ENCODE data around the gene PFKFB3. TPM values are rescaled to one million over a fixed set of nuclear protein-coding genes. Genes with fewer than 3 reads are reported as not detected.

Gene PFKFB3
- total and polyA plus RNA-seq, 2 of the 13 experiments (the other 11 are each of a cell fraction or from before 2014, with no cell fraction given), result 1.2 to 13.3 TPM

DNA sequence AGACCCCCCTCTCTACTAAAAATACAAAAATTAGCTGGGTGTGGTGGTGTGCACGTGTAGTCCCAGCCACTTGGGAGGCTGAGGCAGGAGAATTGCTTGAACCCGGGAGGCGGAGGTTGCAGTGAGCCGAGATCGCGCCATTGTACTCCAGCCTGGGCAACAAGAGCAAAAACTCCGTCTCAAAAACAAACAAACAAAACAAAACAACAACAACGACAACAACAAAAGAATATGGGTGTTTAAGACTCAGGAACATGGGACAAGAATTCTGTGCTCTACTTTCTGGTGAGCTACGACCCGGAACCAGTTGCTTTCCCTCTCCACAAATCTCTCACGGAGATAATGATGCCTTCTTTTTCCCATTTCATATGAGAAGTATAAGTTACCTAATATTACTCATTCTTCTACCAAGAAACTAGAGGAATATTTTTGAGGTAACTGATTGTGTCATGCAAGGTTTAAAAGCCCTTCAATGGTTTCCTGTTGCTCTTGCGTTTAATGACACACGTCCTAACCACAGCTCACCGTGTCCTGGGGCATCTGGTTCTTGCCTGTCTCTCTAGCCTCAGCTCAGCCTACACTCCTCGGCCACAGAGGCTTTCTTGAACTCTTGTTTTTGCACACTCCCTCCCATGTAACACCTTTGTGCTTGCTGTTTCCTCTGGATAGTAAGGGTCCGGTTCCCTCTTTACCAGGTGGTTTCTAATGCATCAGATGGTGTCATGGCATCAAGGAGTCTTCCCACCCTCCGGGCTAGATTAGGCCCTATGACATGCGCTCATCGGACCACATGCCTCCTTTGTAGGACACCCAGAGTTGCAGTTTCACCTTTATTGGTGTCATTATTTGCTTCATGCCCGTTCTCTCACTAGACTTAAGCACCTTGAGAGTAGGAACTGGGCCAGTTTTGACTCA lies 67.5 kb downstream of the PFKFB3 start:
- no peak for ATAC-seq
- TF ChIP-seq MAX (IDR thresholded peaks at IDR 0.05) (no peak), ZNF572 (CRISPR knock-in tag; IDR thresholded peaks at IDR 0.05) (no peak), HOXD1 (CRISPR knock-in tag; IDR thresholded peaks at IDR 0.05) (no peak), ZNF569 (CRISPR knock-in tag; IDR thresholded peaks at IDR 0.05; ENCODE audit: borderline replicate concordance) (no peak), KLF16 (CRISPR knock-in tag; IDR thresholded peaks at IDR 0.05) (no peak), ZNF816 (CRISPR knock-in tag; IDR thresholded peaks at IDR 0.05; ENCODE audit: borderline replicate concordance) (no peak), SATB2 (CRISPR knock-in tag; IDR thresholded peaks at IDR 0.05) (no peak), TAF15 (IDR thresholded peaks at IDR 0.05; ENCODE audit: low read depth, low read length, poor library complexity, severe bottlenecking) (no peak), ZNF83 (CRISPR knock-in tag; IDR thresholded peaks at IDR 0.05; ENCODE audit: borderline replicate concordance) (no peak), ZNF333 (CRISPR knock-in tag; IDR thresholded peaks at IDR 0.05; ENCODE audit: borderline replicate concordance) (no peak), ZNF335 (CRISPR knock-in tag; IDR thresholded peaks at IDR 0.05) (no peak), STAT6 (CRISPR knock-in tag; IDR thresholded peaks at IDR 0.05; ENCODE audit: borderline replicate concordance) (no peak)
- TF ChIP-seq, protein P1, sequence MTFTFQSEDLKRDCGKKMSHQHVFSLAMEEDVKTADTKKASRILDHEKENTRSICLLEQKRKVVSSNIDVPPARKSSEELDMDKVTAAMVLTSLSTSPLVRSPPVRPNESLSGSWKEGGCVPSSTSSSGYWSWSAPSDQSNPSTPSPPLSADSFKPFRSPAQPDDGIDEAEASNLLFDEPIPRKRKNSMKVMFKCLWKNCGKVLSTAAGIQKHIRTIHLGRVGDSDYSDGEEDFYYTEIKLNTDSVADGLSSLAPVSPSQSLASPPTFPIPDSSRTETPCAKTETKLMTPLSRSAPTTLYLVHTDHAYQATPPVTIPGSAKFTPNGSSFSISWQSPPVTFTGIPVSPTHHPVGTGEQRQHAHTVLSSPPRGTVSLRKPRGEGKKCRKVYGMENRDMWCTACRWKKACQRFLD (CRISPR knock-in tag; IDR thresholded peaks at IDR 0.05; ENCODE audit: borderline replicate concordance), result no peak
- TF ChIP-seq, protein P2, sequence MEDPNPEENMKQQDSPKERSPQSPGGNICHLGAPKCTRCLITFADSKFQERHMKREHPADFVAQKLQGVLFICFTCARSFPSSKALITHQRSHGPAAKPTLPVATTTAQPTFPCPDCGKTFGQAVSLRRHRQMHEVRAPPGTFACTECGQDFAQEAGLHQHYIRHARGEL (CRISPR knock-in tag; IDR thresholded peaks at IDR 0.05), result no peak
- TF ChIP-seq, protein P3, sequence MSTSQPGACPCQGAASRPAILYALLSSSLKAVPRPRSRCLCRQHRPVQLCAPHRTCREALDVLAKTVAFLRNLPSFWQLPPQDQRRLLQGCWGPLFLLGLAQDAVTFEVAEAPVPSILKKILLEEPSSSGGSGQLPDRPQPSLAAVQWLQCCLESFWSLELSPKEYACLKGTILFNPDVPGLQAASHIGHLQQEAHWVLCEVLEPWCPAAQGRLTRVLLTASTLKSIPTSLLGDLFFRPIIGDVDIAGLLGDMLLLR (CRISPR knock-in tag; IDR thresholded peaks at IDR 0.05), result no peak
- TF ChIP-seq, protein P4, sequence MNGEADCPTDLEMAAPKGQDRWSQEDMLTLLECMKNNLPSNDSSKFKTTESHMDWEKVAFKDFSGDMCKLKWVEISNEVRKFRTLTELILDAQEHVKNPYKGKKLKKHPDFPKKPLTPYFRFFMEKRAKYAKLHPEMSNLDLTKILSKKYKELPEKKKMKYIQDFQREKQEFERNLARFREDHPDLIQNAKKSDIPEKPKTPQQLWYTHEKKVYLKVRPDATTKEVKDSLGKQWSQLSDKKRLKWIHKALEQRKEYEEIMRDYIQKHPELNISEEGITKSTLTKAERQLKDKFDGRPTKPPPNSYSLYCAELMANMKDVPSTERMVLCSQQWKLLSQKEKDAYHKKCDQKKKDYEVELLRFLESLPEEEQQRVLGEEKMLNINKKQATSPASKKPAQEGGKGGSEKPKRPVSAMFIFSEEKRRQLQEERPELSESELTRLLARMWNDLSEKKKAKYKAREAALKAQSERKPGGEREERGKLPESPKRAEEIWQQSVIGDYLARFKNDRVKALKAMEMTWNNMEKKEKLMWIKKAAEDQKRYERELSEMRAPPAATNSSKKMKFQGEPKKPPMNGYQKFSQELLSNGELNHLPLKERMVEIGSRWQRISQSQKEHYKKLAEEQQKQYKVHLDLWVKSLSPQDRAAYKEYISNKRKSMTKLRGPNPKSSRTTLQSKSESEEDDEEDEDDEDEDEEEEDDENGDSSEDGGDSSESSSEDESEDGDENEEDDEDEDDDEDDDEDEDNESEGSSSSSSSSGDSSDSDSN (CRISPR knock-in tag; IDR thresholded peaks at IDR 0.05), result no peak

More for the DNA sequence above, 67.5 kb downstream of the PFKFB3 start:
- DNase-seq (ENCODE audit: low spot score) (no peak), FAIRE-seq (no peak)
- Histone ChIP-seq H3K4me3 (replicated peaks in 1 of 3; ENCODE audit: insufficient read depth in 1 of 3, low read depth in 2 of 3, low read length in 3 of 3) (no peak overlapping the region), H3K9ac (ENCODE audit: insufficient read depth, low read depth, low read length) (no peak overlapping the region), H3K79me2 (ENCODE audit: insufficient read depth, low read length) (no peaks in the 10 kb centered on the region), H3K36me3 (replicated peaks in 1 of 2; ENCODE audit: control insufficient read depth in 1 of 2, insufficient read depth in 2 of 2, low read length in 2 of 2) (no peaks in the 10 kb centered on the region), H3K27ac (ENCODE audit: extremely low read length, insufficient read depth, low read length) (no peak overlapping the region), H2AFZ (ENCODE audit: low read length) (no peak overlapping the region), H3K9me3 (ENCODE audit: low read length) (no peaks in the 10 kb centered on the region), H4K20me1 (ENCODE audit: insufficient read depth, low read length) (no peaks in the 10 kb centered on the region), H3K27me3 (ENCODE audit: control insufficient read depth in 1 of 2, insufficient read depth in 2 of 2, low read length in 2 of 2) (peaks cover 1 to 30% of the 10 kb centered on the region in 2 experiments; a peak in 2 of 5 replicates), H3K4me1 (ENCODE audit: insufficient read depth, low read length) (peaks cover 39% of the 10 kb centered on the region), H3K4me2 (ENCODE audit: low read depth, low read length) (no peak overlapping the region)
- in situ Hi-C loops (cut with HindIII; ENCODE audit: extremely low pct_ligation_motif_present, low pct_unique_long_range_greater_than_20kb) (no loop called here), intact Hi-C loops (cut with micrococcal nuclease; ENCODE audit: unreplicated experiment) (loop anchor here (10.0 kb wide), 1 partner anchor 135 kb away; no protein-coding TSS in a partner anchor)
- WGBS (ENCODE audit: low lambda C conversion rate), result 67% methylated on average over 20 of the region's 20 CpGs
- ChIA-PET CTCF (ENCODE audit: low intra/inter-chr PET ratio, low total read pairs) (no interaction called here), POLR2A (no interaction called here)
- no TSS peak for BruUV-seq (replicated peaks)
